Renal pelvis (tissue), 4 donors: ENCODE results near the gene DHRSX. TPM values are rescaled to one million over a fixed set of nuclear protein-coding genes. Genes with fewer than 3 reads are reported as not detected.
"Not testable (repeated sequence)": the region's sequence is repeated elsewhere in the genome, so short reads cannot be mapped to it uniquely, and the experiment has no call there.

Experiments used
- DNase-seq: peaks from one replicate; pipeline ENCODE4 v3.0.0-alpha.2; 2013
- polyA plus RNA-seq, 3 donors: library from polyadenylated mRNA; unstranded; fragments of 120-200 nt; gene quantifications; one replicate each; pipeline ENCODE4 v1.2.1, GENCODE V29; 2013; ENCODE audit not compliant: insufficient read length in 3 of 3

The DHRSX gene
- polyA plus RNA-seq, 3 donors, result 28.3 to 35.5 (median 32.7) TPM

DNA sequence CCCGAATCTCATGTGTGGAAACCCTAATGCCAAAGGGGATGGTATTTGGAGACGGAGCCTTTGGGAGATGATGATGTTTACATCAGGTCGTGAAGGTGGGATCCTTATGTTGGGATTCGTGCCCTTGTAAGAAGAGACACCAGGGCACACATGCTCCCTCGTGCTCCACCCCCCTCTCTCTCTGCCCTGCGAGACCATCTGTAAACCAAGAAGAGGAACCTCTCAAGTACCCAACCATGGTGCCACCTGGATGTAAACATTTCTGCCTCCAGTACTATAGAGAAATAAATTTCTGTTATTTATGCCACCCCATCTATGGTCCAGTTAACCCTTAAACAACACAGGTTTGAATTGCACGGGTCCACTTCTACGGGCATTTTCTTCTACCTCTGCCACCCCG lies 179.4 kb downstream of the DHRSX start:
- no peak for DNase-seq

GRCh38 chrX:2320580-2321327 lies 180.0 kb downstream of the DHRSX start:
- DNase-seq, result no peak

DNA sequence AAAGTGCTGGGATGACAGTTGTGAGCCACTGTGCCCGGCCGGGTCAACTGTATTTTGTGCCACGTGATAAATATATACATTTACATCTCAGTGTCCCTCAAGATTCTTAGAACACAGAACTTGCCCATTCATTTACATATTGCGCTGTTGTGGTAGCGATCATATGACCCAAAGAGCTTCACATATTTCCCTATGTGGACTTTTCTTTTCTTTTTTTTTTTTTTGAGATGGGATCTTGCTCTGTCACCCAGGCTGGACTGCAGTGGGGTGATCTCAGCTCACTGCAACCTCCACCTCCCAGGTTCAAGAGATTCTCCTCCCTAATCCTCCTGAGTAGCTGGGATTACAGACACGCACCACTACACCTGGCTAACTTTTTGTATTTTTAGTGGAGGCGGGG lies 180.7 kb downstream of the DHRSX start:
- DNase-seq, result no peak

- no peak for DNase-seq
Measured at GRCh38 chrX:2318371-2318770, 182.4 kb downstream of the DHRSX start.

- DNase-seq, result no peak
Measured at GRCh38 chrX:2317527-2318055, 183.2 kb downstream of the DHRSX start.

DNA sequence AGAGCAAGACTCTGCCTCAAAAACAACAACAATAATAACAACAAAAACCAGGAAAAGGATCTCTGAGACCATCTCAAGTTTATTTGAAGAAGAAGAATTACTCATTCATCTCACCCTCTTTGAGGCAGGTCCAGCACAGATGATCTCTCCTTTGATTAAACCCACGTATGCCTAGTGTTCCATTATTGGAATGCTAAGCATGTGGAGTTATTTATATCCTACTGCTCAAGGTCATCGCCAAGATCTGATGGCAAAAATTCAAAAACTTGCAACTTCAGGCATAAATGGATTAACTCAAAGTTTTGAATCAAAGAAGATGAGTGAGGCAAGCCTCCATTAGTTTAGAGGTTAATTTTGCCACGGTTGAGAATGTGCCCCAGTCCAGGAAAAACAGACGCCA lies 184.2 kb downstream of the DHRSX start:
- DNase-seq, result no peak

DNA sequence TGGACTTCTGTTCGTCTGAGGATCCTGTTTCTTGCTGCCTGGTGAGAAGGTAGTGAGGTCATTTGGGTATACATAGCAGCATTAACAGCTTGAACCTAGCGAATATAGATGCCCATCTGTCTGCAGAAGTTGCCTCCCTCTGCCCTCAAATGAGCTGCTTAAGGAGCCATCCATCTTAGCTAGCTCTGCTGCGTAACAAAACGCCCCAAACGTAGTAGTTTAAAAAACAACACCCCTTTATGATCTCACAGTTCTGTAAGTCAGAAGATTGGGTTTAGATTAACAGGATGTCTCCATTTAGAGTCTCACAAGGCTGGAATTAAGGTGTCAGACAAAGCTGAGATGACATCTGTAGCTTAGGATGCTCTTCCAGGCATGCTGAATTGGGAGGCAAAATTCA lies 185.3 kb downstream of the DHRSX start:
- no peak for DNase-seq

GRCh38 chrX:2314831-2315365 lies 185.9 kb downstream of the DHRSX start:
- DNase-seq, result no peak

- no peak for DNase-seq
Measured at GRCh38 chrX:2313864-2314640, 186.7 kb downstream of the DHRSX start.

DNA sequence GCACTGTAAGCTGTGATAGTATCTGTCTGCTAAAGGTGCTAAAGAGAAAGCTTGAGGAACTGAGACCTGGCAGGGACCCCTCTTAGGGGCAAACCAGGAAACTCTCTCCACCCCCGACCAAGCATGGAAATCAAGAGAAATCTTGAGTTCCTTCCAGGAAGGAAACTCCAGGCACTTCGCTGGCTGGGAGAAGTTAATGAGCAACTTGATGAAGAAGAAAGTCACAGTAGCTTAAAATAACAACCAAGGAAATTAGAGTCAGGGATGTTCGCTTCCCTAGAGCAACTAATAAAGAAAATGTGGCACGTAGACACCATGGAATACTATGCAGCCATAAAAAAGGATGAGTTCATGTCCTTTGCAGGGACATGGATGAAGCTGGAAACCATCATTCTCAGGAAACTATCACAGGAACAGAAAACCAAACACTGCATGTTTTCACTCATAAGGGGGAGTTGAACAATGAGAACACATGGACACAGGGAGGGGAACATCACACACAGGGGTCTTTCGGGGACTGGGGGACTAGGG lies 188.7 kb downstream of the DHRSX start:
- DNase-seq, result not testable (repeated sequence)

GRCh38 chrX:2311501-2311900 lies 189.3 kb downstream of the DHRSX start:
- DNase-seq, result no peak

- no peak for DNase-seq
Measured at GRCh38 chrX:2301901-2302300, 198.9 kb downstream of the DHRSX start.

GRCh38 chrX:2299871-2300270 lies 200.9 kb downstream of the DHRSX start:
- DNase-seq, result no peak

GRCh38 chrX:2286731-2287130 lies 214.0 kb downstream of the DHRSX start:
- no peak for DNase-seq

DNA sequence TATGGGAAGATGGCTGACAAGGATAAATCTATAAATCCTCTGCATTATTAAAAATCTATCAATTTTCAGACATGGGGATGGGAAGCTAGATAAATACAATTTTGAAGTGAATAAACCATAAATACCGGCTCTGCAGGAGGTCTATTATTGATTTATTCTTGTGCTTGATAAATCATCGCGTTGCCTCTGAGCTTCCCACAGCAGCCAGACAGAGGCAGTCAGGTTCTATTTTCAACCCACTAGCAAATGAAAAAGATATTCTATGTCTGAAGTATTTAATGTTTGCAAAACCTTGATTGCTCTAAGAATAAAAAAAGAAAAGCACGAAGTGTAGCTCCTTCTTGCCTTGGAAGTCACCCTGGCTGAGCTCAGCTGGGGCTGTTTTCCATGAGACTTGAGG lies 216.2 kb downstream of the DHRSX start:
- DNase-seq, result no peak

DNA sequence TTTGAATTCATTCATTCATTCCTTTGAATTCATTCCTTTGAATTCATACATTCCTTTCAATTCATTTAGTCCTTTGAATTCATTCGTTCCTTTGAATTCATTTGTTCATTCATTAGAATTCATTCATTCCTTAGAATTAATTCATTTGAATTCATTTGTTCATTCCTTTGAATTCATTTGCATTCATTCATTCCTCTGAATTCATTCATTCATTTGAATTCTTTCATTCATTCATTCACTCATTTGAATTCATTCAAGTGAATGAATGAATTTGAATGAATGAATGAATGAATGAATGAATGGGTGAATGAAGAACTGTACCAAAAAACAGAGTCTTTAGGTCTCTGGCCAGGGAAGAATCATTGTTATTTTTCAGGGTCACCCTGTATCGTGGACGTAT lies 216.6 kb downstream of the DHRSX start:
- DNase-seq, result no peak

DNA sequence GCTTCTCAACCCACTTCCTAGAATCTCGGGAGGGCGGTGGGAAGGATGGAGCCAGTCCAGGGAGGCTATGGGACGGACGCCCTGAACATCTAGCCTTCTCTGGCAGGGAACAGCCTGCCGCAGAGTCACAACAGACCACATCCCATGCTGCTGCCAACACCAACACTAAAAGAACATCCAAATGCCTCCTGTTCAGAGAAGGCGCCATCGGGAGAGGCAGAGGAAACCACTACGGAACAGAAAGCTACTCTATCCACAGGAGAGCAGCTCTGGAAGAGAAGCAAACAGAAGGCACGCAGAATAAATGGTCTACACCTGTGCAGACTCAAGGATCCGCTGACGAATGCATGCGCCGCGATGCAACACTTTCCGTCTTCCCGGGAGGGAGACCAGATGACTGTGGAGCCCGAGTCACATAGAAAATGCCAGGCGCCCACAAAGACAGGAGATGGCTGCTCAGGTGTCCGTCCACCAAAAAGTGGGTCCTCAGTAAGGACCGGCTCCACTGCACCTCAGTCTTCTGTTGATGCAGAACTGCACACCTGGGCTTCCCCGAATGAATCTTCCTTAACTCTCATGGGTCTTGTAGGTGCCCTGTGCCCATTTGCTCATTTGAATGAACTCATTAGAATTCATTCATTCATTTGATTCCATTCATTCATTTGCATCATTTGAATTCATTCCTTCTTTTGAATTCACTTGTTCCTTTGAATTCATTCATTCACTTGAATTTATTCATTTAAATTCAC lies 217.5 kb downstream of the DHRSX start:
- no peak for DNase-seq

DNA sequence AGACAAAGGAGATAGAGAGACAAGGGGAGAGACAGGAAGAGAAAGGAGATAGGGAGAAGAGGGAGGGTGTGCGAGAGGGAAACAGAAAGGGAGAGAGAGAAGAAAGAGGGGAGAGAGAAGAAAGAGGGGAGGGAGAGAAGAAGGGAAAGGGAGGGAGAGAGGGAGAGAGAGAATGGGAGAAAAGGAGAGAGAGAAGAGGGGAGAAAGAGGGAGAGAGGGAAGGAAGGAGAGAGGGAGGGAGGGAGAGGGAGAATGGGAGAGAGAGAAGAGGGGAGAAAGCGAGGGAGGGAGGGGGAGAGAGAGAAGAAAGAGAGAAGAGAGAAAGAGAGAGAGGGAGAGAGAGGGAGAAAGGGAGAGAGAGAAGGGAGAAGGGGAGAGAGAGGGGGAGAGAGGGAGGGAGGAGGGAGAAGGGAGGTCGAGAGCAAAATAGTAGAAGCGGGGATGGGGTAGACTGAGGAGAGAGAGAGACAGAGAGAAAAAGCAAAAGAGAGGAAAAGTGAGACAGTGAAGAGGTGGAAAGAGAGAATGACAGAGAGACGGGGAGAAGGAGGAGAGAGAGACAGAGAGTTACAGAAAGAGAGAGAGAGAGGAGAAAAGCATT lies 218.2 kb downstream of the DHRSX start:
- no peak for DNase-seq

DNA sequence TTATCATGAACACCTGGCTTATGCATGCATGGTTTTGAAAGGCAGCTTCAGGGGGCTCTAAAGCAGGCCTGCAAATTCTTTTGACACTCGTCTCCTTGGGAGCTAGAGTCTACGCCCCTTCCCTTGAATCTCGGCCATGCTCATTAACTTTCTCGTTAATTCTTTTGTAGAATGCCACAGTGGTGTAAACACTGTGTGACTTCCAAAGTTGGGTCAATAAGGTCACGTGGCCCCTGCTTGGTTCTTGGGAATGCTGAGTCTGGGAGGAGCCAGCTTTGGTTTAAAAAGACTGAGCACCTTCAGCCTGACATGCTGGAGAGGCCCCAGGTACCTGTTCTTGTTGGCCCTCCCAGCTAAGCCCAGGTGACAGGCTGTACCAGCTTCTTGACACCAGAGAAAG lies 228.4 kb downstream of the DHRSX start:
- DNase-seq, result peak; percentile 40

DNA sequence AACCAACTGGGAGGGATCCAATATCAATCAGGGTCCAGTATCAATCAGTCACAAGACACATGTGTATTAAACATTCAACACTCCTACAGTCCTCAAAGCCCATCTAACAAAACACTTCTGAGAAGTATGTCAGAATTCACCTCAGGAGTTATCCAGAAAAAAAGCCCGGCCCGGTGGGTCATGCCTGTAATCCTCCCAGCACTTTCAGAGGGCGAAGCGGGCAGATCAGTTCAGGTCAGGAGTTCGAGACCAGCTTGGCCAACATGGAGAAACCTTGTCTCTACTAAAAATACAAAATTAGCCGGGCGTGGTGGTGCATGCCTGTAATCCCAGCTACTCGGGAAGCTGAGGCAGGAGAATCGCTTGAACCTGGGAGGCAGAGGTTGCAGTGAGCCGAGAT lies 229.2 kb downstream of the DHRSX start:
- not testable (repeated sequence) for DNase-seq

DNA sequence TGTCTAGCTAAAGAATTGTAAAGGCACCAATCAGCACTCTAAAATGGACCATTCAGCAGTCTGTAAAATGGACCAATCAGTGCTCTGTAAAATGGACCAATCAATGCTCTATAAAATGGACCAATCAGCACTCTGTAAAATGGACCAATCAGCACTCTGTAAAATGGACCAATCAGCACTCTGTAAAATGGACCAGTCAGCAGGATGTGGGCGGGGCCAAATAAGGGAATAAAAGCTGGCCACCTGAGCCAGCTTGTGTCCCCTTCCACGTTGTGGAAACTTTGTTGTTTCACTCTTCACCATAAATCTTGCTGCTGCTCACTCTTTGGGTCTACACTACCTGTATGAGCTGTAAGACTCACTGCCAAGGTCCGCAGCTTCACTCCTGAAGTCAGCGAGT lies 230.0 kb downstream of the DHRSX start:
- DNase-seq, result not testable (repeated sequence)

DNA sequence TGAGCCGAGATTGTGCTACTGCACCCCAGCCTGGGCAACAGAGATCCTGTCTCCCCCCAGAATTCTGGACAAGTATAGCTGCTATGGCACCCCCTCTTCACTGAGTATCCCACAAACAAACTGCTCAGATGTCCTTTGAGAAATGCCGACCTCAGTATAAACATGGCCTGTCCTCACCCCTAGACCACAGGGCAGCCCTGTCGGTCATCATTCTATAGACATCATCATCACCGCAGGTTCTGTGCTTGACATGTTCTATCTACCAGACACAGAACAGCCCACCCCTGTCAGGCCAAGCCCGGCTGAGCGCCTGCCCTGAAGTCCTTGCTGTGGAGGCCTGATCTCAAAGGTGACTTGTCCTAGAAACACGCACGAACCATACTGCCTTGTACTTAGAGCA lies 232.9 kb downstream of the DHRSX start:
- no peak for DNase-seq
